Stimulated activated CD8-positive, alpha-beta memory T cell treated with anti-CD3 and anti-CD28 coated beads, Interleukin-15, amount 100 ng/mL, for 4 hours (primary cell): ENCODE results near the gene ZNF653.
A peak's percentile ranks its signal among the peaks of the same experiment; 100 is the strongest.
"Not testable (repeated sequence)": the region's sequence is repeated elsewhere in the genome, so short reads cannot be mapped to it uniquely, and the experiment has no call there.

ENCODE experiments used
- DNase-seq, 2 donors: peaks; one replicate each; pipeline ENCODE4 v3.0.0-alpha.2; 2020; ENCODE audit warnings: low read depth in 2 of 2

The ZNF653 gene

DNA sequence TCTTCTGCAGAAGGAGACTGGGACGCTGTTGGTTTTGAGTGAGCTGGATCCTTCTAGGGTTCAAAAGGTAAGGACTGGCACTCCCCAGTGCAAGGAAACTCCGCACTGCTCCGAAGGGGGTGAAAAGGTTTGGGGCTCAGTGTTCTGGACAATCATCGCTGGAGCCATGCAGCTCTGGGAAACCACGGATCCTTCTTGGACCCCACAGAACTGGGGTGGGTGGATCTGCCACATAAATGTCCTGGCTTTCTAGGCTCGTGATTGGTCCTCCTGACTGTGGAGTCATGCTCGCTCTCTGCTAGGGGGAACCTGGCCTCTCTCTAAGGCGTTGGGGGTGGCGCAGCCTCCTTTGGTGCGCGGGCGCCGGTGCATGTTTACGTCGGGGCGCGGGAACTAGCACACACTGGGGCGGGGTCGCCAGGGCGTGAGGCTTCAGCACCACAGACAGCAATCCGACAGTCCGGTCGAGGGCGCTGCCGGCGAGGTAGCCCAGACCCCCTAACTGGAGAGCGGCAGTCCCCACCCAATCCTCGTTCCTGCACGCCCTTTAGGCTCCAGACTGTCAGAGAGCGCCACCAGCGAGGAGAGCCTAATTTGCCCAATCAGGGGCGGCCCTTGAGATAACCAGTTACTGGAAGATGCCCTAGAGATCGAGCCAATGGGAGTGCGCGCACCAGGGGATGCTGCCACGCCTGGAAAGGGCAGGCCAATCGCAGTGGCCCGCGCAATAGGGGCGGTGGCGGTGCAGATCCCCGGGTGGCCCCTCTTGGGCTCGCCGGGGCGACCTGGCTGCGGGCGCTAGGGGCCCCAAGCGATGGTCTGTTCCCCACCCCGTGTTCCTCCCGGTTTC lies 23.9 kb downstream of the ZNF653 start:
- DNase-seq = peak; percentile 31 to 49

DNA sequence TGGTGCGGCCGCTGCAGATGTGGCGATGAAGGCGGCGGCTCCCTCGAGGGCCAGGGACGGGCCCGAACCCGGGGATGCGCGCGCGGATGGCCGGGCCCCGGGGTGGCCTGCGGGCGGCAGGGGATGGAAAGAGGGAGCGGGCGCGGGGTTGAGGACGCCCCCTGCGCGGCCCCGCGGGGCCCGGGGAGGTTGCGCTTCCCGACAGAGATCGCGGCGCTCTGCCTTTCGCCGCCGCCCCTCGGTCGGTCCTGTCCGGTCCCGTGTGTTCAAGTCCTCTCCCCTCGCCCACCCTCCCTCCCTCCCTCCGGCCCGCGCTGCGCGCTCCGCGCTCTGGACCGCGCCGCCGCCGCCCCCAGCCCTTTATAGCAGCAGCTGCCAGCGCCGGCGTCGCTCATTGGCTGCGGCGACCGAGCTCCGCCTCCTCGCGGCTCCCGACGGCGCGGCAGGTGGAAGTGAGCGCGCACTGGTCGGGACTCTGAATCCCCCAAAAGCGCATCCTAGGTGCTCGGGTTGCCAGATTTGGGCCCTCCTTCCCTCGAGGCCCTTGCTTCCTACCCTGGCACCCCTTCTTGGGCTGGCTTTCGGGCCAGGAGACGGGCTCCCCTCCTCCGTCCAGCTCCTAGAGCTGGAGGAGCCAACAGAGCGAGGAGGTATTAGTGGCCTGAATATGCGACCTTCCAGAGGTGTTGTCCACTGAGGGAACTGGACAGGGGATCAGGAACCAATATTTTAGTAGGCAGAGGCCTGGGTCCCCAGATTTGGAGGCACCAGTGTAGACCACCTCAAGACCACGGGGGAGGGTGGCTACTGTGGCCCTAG lies 24.7 kb downstream of the ZNF653 start, which contains the start of gene ELAVL3:
Gene ELAVL3 (minus strand): TSS at position 332 of the 819 bp plus-strand sequence. CDS start 438 bp downstream, outside the sequence.
- no peak for DNase-seq

DNA sequence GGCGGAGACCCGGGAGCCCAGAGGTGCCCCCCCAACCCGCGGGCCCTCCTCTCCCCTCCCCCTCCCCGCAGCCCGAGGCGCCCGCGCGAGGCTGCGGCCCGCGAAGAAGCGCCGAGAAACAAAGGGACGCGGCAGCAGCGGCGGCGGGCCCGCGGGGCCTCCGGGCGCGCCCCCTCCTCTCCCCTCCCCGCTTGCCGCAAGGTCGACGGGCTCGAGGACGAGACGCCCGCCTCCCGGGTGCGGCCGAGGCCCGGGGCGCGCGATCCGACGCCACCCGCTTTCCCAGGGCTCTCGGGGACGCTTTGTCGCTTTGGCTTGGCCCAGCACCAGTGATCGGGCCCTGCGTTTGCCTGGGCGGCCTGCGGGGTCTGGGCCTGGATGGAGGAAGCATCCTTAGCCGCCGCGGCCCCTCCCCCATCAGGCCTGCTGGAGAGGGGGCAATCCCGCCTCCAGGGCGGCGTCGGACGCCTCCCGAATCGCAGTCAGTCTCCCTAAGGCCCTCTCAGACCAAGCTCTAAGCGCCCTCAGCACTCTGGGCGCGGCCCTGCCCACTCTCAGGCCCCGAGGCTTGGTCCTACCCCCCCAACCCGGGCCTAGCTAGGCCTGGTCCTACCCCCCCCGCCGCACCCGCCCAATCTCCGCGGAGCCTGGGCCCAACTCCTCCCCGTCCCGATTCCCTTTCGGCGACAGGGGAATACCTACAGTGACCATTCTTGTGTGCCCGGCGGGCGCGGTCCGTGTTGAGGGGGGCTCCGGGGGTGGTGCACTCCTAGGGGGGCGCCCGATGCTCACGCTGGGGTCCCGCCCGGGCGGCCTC lies 25.5 kb downstream of the ZNF653 start:
- DNase-seq = no peak

DNA sequence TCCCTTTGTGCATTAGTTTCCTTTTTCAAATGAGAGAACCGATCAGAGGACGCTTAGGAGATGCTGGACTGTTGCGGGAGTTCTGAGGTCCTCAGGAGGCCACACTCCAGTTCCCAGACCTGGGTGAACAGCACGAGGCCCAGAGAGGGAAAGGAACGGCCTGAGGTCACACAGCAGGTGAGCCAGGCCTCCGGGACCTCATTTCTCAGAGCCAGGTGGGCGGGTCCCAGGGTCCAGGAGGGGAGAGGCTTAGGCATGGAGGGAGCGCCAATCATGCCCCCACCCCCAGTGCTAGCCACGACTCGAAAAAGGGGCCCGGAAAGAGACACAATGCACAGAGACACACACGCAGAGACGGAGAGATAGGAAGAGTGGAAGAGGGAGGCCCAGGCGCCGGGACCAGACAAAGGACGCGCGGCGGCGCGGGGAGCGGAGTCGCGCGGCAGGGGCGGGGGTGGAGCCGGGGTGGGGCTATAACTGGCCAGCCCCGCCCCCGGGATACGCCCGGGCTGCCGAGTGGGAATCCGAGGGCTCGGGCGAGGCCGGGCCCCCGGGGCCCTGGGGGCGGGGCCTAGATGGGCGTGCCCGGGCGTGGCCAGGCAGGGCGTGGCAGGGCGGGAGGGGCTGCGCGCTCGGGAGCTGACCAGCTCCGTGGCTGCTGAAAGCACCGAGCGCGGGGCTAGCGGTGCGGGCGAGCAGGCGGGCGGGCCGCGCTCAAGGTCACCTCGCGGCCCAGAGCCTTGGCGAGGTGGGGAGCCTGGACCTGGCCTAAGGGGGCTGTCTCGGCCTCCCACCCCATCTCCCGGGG lies 26.3 kb downstream of the ZNF653 start:
- no peak for DNase-seq

DNA sequence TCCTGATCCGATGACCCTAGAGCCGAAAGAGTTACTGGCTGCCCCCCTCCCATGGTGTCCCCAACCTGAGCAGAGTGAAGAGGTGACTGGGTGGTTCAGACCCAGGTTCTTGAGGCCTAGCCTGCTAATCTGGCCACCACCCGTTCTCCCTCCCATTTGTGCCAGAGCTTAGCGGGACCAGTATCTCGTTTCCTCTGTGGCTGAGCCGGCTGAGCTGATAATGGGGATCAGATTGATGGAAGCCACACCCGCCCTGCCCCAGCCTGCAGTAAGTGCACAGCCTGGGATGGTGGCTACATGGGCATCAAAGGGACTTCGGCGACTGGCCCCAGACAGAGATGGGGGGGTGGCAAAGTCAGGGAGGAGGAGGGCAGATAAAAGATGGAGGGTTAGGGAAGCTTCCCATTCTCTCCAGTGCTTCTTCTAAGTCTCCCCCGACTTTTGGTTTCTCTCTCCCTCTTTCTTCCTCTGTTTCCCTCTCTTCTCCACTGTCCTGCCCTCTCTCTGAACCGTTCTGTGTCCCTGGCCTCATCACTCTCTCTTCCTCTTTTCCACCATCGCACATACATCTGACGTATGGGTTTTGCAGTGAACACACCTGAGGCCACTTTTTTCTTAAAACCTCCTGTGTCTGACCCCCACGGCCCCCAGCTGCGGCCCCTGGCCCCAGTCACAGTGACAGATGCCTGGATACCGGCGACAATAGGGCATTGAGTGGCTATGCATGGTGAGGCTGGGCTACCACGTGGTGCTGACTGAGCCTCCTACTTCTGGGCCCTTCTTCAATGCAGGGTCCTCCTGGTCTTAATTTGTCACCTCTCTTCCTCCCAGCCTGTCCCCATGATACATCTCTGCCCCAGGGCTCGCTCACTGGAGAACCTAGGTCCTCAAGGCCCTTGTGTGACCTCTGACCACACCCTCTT lies 27.2 kb downstream of the ZNF653 start:
- no peak for DNase-seq

DNA sequence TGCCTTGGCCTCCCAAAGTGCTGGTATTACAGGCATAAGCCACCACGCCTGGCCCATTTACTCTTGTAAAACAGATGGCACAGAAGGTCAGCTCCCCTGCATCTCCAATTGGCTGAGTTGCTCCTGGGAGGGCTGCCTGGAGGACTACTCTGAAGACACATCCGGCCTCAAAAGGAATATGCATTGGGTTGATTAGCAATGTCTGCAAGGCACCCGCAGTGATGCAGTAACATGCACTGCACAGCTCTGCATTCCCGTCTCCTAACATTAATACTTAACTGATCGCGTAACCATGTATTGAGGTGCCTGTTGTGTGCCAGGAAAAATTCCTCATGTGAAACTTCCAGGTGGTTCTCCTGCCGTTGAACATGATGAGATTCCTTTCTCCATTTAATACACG lies 29.8 kb downstream of the ZNF653 start:
- DNase-seq = no peak

DNA sequence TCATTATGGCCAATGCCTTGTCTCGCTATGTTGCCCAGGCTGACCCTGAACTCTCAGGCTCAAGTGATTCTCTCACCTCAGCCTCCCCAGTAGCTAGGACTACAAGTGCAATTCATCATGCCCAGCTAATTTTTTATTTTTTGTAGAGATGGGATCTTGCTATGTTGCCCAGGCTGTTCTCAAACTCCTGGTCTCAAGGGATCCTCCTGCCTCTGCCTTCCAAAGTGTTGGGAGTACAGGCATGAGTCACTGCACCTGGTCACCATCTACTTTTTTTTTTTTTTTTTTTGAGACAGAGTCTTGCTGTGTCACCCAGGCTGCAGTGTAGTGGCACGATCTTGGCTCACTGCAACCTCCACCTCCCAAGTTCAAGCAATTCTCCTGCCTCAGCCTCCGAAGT lies 30.3 kb downstream of the ZNF653 start:
- not testable (repeated sequence) for DNase-seq

DNA sequence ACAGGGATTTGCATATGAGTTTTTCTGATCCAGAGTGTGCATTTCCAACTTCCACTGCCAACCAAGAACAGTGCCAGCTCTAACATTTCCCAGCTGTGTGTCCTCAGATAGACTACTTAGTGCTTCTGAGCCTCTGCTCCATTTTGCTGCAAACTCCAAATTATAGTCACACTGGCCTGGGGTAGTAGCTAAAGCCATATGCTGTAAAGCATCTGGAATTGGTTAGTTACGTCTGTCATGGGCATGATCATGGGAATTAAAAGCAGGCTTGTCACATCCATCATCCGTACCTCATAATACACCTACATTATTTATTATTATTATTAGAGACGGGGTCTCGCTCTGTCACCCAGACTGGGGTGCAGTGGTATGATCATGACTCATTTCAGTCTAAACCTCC lies 31.9 kb downstream of the ZNF653 start:
- no peak for DNase-seq

DNA sequence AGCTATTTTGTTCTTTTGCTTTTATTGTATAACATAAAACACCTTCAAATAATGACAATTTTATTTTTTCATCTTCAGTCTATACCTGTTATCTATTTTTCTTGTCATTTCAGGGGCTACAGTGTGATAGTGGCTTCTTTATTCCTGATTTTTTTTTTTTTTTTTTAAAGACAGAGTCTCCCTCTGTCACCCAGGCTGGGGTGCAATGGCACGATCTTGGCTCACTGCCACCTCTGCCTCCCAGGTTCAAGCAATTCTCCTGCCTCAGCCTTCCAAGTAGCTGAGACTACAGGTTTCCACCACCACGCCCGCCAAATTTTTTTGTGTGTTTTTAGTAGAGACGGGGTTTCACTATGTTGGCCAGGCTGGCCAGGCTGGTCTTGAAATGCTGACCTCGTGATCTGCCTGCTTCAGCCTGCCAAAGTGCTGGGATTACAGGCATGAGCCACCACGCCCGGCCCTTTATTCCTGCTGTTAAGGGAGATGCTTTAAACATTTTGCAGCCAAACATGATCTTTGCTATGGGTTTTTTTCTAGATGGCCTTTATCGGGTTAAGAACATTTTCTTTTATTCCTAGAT lies 37.3 kb downstream of the ZNF653 start:
- not testable (repeated sequence) for DNase-seq

DNA sequence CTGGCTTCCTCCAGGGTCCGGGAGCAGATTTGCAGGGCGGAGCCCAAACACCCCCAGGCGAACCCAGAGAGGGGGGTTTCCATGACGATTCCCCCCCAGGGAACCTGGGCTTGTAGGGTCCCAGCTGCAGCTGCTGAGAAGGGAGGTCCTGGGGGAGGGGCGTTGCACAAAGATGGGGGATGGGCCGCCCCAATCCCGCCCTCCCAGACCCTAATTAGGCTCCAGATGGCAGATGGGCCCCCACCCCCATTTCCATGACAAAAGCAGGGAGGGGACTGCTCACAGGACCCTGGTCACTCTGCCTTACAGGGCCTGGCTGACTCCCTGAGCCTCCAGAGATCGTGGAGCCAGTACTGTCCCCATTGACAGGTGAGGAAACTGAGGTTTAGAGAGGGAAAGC lies 40.0 kb downstream of the ZNF653 start:
- no peak for DNase-seq

DNA sequence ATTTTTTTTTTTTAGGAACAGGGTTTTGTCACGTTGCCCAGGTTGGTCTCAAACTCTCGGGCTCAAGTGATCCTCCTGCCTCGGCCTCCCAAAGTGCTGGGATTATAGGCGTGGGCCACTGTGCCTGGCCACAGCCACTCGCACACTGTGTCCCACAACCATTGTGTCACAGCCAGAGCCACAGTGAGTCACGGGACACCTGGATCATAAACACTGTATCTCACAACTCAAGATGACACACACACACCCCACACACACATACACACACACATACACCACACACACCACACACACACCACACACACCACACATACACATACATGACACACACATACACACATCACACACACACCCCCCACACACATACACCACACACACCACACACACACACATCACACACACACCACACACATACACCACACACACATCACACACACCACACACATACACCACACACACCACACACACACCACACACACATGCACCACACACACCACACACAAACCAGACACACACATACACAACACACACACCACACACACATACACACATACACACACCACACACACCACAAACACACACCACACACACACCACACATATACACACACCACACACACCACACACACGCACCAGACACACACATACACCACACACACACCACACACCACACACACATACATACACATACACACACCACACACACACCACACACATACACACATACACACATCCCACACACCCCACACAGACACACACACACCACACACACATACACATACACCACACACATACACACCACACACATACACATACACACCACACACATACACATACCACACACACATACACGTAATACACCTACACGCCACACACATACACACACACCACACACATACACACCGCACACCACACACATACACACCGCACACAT lies 41.0 kb downstream of the ZNF653 start:
- no peak for DNase-seq

DNA sequence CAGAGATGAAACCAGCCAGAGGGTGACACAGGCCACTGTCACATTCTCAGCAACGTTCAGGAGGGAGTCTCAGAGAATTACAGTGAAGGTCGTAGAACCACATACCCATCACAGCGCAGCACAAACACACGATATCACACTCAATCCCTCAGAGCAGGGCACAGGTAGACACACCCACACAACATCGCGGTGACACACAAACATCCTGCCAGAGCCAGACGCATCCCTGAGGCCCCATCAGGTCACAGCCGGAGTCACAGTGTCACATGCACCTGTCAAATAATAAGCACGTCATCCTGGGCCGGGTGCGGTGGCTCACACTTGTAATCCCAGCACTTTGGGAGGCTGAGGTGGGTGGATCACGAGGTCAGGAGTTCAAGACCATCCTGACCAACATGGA lies 42.2 kb downstream of the ZNF653 start:
- no peak for DNase-seq

DNA sequence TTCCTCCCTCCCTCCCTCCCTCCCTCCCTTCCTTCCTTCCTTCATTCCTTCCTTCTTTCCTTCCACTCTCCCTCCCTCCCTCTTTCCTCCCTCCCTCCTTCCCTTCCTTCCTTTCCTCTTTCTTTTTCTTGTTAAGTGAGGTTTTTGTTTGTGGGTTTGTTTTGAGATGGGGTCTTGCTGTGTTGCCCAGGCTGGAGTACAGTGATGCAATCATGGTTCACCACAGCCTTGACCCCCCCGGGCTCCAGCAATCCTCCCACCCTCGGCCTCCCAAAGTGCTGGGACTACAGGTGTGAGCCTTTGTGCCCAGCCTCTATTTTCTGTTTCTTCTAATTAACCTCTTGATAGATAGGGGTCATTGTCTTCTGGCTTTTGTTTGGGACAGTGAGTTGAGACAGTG lies 44.2 kb downstream of the ZNF653 start:
- no peak for DNase-seq

DNA sequence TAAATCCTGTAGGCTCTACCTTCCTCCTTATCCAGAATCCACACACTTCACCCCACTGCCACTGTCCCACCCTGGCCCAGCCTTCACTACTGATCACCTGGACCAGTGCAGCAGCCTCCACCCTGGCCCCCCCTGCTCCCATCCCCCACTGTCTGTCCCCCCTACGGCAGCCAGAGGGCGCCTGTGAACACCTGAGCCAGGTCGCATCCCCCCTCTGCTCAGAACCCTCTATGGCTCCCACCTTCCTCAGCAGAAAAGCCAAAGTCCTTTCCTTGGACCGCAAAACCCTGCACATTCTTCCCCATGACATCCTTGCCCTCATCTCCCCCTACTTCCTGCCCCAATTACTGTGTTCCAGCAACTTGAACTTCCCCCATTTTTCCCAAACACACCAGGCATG lies 45.4 kb downstream of the ZNF653 start:
- no peak for DNase-seq

DNA sequence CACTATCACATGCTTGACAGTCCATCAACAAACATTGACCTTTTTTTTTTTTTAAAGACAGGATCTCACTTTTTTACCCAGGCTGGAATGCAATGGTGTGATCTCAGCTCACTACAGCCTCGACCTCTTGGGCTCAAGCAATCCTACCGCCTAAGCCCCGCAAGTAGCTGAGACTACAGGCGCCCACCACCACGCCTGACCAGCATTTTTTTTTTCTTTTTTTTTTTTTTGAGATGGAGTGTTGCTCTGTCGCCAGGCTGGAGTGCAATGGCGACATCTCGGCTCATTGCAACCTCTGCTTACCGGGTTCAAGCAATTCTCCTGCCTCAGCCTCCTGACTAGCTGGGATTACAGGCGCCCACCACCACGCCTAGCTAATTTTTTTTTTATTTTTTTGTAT lies 46.7 kb downstream of the ZNF653 start:
- not testable (repeated sequence) for DNase-seq

DNA sequence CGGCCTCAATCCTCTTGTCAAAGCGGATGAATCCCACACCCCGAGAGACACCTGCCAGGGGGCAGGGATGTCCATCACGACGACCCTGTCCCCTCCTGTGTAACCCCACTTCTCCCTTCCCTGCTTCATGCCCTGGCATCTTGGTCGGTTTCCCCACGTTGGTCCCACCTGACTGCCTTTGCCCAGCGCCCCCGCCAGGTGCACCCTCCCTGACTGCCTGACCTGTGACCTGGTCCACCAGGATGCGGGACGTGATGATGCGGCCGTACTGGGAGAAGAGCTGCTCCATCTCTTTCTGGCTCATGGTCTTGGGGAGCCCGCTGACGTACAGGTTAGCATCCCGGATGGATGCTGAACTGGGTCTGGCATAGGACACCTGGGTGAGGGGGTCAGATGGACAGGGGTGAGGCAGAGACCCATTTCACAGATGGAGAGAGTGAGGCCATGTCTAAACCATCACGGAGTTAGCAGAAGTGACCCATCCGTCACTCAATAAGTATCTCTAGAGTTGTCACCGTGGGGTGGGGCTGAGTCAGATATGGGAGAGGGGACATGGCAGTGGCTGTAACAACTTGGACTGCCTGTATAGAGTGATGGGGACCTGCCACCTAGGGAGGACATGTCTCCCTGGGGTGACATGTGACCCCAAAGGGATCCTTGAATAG lies 47.3 kb downstream of the ZNF653 start:
- no peak for DNase-seq

DNA sequence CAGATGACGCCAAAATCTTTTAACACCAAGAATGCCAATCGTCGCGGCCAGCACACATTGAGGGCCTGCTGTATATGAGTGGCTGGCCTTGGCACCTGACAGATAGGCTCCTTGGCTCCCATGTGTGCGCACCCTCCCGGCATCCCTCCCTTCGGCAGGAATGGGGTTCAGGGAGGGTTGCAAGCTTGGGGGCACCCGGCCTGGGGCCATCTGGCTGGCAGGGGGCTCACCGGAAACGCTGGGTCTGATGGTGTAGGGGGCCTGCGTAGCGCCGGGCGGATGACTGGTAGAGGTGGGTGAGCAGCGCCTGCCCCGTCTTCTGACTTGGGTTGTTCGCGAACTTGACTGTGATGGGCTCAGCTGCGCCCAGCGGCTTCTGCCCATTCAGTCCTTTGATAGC lies 47.8 kb downstream of the ZNF653 start:
- no peak for DNase-seq

DNA sequence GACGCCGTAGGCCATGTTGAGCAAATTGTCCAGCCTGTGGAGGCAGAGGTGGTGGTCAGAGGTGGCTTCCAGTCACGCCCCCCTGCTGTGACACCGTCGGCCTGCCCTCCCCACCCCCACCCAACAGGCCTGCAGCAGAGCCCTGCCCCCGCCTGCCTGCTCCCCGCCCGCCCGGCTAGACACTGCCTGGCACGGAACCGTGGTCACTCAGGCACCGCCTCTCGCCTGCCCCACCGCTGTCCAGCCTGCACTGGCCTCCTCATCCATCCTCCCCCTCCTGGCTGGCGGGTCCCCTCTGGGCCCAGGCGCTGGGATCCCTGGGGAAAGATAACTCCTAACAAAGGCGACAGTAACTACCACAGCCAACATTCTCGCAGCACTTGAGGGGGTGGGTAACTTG lies 48.5 kb downstream of the ZNF653 start:
- no peak for DNase-seq
